EL (cell line): Measurements from ENCODE around the gene CRB2.

Experiments used
- DNase-seq: peaks from one replicate; pipeline ENCODE4 v3.0.0-alpha.2; 2016

The CRB2 gene

DNA sequence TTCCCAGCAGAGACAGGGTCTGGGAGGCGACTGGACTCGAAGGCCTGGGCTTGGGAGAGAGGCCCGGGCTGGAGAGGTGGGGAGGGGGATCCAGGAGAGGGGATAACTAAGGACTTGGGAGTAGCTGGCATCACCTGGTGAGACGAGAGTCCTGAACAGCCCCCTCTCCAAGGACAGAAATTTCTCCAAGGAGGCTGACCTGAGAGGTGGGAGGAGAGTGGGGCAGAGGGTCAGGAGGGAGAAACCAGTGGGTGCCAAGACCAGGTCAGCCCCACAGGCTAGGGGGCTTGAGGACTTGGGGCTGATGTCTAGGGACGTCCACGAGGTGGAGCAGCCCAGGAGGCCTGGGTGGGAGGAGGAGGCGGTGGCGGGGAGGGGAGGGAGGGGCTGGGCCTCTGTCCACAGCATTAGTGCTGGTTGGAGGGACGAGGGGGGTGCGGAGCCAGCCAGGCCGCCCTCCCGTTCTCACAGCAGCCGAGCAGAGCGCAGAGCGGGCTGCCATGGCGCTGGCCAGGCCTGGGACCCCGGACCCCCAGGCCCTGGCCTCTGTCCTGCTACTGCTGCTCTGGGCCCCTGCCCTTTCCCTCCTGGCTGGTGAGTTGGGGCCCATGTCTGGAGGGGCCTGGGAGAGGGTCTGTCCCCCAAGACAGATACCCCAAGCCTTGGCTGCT lies at the start of gene CRB2:
TSS of gene CRB2 (plus strand) at position 437 of the 671 bp plus-strand sequence. CDS start at position 501, 64 bp downstream.
- no peak for DNase-seq

DNA sequence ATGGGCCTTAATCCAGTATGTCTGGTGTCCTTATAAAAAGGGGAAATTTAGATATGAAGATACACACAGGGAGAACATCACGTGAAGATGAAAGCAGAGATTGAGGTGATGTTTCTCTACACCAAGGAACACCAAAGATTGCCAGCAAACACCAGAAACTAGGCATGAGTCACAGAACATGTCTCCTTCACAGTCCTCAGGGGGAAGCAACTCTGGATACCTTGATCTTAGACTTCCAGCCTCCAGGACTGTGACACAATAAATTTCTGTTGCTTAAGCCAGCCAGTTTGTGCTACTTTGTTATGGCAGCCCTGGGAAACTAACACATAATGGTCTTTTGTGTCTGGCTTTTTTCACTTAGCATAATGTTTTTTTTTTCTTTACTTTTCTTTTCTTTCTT lies 46.4 kb upstream of the CRB2 start:
- no peak for DNase-seq

DNA sequence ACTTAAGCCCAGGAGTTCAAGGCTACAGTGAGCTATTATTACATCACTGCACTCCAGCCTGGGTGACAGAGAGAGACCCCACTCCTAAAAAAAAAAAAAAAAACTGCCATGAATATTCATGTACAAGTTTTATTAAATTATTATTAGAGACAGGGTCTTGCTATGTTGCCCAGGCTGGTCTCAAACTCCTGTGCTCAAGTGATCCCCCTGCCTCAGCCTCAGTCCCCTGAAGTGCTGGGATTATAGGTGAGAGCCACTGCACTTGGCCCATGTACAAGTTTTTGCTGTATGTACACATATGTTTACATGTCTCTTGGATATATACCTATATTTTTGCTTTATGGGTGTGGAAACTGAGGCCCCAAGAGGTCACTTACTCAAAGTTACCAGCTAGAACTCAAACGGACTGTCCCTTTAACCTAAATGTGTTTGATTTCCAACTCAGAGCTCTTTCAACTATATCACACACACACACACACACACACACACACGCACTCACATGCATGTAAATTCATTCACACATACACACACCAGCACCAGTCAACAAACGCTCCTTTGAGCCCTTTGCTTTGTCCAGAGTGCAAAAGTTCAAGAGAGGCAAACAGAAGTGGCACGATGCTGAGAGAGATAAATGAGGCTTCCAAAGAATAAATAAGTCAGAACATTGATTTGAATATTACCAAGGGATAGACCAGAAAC lies 45.3 kb upstream of the CRB2 start:
- no peak for DNase-seq

DNA sequence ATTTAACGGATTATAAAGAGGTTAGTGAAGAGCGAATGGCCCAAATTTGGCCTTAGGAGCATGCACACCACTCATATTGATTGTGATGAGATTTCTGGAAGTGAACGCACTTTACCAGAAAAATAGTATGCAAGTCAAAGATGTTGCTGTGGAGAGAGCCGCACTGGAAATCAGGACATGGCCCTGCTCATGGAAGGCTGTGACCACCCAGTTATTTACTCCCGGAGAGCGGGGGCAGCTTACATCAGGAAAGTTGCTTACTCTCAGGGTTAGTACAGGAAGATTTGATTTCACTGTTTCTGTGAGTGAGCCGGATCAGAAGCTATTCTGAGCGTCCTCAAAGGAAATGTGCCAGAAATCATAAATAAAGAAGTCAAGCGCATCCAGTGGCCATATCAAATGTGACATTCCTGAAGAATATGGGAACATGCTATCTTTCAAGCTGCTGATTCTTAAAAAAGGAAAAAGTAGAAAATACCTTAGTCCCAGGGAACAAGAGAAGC lies 44.7 kb upstream of the CRB2 start:
- DNase-seq = no peak

DNA sequence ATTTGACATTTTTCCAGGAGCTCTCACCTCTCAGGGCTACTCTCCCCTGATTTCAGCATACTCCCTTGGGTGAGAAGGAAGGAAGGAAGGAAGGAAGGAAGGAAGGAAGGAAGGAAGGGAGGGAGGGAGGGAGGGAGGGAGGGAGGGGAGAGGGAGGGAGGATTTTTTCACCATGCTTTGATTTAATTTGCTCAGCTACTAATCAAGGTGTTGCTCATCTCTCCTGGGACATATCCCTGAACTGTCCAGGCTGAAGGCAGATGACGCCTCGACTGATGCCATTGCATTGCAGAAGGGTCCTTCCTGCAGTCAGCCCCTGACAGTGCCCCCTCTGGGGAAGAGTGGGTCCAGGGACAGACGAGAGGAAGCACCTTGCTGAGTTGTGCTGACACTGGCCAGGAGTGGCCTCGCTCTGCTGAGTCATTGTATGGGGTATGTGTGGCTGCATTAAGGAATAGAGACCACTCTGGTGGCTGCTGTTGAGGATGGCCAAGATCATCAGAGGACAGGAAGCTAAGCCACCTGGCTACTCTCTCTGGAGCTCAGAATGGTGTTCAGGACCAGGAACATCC lies 43.6 kb upstream of the CRB2 start:
- DNase-seq = no peak

DNA sequence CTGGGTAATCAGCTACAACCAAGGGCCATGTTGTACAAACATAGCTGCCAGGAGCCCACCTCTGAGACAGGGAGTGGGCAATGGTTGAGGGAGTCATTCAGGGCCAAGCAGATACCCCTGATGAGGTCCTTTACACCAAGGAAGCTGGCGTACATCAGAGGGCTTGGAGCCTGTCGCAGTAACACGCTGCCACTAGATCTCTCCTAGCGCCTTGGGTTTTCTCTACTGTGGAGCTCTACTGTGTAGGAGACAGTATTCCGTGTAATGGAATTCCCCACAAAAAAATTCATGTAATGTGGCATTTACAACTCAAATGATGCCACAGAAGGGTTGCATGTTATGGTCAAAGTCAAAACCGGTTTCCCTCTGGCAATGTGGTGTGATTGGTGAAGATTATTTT lies 41.4 kb upstream of the CRB2 start:
- DNase-seq = no peak

DNA sequence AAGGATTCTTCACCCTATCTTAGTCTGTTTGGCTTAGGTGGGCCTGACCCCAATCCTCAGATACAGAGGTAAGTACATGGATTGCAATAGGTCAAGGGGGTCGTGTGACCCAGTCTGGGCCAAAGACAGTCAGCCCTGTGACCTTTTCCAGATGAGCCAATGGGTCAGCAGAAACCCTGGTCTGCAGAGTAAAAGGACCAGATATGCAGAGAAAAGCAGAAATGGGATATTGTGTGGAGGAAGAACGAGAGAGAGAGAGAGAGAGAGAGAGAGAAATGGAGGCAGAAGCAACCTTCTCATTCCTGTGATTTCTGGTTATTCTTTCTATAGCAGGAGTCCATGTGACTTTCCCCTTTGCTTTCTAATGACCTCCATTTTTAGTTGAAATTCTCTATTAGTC lies 40.4 kb upstream of the CRB2 start:
- DNase-seq = no peak

DNA sequence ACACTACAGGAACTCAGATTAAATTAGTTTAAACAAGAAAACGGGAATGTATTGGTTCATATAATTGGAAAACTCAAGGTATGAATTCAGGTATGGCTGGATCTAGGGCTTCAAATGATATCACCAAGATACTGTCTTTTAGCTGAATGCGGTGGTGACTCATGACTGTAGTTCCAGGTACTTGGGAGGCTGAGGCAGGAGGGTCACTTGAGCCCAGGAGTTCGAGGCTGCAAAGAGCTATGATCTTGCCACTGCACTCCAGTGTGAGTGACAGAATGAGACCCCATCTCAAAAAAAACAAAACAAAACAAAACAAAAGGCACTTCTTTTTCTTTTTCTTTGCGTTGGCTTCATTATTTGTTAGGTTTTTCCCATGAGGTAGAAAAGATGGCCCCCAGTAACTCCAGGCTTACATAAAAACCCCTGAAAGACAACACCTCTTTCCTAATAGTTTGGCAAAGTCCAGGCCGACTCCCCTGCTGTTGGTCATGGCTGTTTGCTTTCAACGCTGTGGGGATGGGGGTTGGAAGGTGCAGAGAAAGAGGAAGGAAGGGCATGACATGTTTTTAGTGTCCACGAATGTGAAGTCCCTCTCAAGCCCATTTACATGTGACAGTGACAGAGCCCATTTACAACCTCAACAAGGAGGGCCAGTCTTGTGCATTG lies 39.8 kb upstream of the CRB2 start:
- no peak for DNase-seq

DNA sequence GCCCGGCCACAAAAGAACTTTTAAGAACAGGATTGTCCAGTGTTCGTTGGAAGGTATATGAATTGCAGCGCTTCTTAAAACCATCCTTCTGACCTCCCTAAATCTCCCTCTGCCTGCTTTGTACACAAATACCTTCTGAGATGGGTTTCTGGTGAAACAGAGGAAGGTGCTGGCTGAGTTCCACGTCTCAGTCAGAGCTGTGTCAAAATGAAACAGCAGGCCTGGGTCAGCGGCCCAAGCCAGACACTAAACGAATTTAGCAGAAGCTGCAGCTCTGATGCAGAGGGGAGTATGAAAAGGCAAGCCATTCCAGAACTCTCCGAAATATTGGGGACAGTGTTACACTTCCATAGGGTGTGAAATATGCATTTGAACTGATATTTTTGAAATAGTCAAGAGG lies 37.8 kb upstream of the CRB2 start:
- no peak for DNase-seq

DNA sequence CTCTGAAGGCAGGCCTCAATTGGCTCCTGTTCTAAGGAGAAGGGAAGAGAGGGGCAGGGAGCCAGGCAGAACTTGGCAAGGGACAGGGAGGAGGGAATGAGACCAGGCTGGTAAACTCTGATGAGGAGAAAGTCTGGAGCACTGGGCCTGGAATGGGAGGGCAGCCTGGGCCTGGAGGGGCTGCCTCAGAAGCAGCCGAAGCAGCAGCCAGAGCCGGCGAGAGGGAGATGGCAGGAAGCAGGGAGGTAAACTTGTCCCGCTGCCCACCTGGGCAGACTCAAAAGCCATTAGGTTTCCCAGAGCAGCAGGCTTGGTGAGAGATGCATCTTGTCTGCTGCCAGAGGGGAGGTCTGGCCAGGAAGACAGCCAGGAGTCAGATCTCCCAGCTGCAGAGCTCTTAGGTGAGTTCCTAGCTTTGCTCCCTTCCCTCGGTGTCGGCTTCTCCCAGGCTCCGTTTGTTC lies 37.0 kb upstream of the CRB2 start:
- DNase-seq = no peak

DNA sequence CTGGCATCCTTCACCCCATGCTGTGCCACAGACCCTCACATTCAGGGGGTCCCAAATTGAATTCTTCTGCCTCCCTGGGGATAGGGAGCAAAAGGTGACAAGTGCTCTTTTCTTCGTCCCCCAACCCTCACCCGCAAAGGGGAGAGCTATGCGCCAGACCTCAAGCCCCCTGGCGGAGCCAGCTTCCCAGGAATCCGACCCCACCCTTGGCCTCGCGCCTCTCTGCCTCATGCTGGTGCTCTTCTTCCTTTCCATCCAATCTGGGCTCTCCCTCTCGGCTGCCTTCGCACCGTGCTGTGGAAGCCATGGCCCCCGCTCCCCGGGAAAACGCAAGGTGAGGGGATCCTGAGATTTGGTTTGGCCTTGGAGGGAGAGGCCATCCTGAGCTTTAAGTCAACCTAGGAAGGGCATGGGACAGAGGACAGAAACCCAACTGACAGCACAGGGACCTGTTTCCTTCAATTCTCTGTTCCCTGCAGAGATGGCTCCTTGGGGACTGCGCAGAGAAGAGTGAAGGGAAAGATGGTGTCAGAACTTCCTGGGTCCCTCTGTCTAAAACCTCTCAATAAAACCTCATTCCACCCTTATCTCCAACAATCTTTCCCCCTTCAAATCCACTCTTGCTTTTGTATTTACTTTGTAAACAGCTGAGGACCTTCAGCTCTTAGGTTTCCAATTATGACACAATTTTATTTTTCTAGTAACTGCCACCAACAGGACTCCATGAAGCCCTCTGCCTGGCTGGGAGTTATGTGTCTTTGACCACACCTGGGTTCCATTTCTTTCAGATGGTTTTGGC lies 36.3 kb upstream of the CRB2 start:
- DNase-seq = no peak

DNA sequence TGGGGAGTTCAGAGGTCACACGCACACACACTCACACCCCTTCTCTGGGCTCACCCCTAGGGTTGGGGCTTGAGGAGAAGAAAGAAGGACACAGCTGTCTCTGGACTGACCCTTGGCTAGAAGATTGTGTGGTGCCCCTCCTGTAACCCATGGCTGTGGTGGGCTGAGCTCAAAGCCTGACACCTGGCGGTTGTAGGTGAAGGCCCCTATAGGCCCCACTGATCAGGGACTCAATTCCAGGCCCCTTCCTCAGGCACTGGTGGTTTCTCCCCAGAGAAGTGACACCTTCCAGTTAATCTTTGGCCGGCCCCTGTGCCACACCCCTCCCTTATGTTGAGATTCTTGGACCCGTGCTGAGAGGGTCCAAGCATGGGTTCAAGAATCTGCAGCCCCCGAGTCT lies 35.2 kb upstream of the CRB2 start:
- DNase-seq = no peak

DNA sequence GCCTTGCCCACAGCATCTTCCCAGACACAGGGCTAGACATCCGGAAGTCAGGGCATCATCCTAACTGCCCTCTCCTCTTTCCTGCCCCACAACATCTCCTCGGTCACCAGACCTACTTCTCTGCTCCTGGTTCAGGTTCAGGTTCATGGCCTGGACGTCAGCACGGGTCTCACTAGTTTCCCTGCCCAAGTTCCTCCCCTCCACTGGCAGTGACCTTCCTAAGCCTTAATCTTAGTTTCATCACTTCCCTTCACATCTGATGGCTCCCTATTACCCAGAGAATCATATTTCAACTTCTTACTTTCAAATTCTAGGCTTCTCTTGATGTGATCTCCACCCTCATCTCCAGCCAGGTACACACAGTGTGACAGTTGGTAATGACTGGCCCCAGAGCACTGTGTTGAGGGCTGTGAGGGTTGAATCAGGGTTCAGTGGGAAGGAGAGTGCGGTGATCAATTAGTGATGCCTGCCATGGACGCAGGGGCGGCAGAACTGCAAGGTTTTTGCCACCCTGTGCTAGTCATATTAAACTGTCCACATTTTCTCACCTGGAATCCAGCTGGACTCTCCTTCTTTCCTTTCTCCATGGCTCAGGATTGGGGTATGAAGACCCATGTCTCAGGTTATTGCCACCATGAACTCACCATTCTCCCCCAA lies 34.3 kb upstream of the CRB2 start:
- no peak for DNase-seq

DNA sequence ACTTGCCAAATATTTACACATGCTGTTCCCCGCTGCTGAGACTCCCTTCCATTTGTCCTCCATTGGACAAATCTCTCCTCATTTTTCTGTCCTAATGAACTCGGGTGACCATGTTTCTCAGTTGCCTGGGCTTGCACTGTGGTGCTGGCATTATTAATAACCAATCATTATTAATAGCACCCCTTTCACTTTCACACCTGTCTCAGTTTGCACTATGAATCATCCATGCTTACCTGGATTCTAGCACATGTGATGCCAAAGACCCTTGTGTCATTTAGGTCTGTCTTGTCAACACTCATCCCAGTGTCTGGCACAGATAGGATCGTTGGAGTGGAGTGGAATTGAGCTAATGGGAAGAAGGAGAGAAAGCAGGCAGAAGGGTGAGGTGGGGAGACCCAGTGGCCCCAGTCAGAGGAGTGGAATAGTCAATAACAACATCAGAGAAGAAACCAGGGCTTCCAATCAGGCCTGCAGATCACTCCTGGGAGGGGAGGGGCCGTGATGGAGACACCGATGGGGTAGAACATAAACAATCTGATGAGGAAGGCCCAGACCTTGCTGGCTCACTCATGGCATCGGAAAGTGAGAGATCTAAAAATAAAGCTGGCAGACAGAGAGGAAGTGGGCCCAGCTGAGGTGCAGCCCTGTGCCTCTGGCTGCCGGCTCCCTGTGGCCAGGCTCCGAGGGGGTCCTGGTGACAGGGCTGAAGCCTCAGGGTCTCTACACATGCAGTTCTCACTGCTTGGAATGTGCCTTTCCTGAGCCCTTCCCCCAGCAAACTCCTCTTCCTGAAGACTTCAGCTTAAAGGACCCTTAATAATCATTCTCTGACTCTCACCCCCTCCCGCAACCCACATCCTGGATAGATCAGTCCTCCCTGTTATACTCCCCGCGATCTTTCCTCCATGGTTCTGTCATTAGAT lies 33.5 kb upstream of the CRB2 start:
- no peak for DNase-seq

DNA sequence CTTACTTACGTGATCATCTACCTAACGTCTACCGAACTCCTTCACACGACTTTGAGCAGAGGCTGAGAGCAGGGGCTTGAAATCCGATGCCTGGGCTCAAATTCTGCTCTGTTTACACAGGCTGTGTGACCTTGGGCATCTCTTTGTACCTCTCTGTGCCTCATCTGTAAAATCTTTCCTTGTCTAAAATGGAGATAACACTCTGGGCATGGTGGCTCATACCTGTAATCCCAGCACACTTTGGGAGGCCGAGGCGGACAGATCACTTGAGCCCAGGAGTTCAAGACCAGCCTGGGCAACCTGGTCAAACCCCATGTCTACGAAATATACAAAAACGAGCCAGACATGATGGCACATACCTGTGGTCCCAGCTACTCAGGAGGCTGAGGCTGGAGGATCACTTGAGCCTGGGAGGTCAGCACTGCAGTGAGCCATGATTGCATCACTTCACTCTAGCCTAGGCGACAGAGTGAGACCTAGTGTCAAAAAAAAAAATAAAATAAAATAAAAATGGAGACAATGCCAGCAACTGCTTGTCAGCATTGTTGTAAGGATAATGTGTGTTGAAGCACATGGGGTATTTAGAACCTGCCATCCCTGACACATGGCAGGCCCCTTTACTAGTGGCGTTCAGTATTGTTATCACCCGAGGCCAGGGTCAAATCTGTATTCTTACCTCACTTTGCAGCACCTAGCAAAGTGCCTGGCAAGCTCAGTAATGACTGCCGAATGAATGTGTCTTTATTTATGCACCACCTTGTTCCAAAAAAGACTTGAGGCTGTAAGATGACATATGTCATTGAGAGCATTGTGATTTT lies 32.6 kb upstream of the CRB2 start:
- no peak for DNase-seq

DNA sequence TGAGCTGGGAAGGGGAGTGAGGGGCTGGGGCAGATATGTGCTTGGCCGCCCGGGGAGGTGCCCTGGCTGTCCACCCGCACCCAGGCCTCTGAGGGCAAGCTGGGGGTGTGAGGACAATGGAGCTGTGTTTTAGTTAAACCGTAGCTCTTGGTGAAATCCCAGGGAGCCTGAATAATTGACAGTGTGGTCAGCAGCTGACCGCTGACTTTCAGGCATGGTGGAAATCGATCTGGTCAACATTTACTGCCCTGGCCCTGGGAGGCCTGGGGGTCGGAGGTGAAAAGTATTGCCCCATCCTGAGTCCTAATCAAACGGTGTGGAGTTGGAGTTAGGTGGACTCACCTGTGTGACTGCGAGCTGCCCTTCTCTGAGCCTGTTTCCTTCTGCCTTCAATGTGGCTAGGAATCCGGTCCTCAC lies 31.2 kb upstream of the CRB2 start:
- DNase-seq = no peak

DNA sequence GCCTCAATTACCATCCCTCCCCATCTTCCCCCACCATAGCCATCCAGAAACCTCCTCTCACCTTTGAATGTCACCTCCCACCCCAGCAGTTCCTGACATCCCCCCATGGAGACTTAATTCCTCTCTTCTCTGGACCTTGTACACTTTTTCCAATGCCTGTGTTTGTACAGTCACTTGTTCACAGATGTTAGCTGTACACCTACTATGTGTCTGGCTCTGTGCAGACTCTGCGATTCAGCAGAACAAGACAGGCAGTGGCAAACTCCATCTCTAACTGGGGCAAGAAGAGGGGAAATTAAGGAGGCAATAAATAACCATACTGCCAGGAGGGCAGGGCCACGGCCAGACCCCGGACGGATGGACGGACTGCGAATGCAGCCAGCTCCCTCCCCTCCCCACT lies 29.8 kb upstream of the CRB2 start:
- no peak for DNase-seq

DNA sequence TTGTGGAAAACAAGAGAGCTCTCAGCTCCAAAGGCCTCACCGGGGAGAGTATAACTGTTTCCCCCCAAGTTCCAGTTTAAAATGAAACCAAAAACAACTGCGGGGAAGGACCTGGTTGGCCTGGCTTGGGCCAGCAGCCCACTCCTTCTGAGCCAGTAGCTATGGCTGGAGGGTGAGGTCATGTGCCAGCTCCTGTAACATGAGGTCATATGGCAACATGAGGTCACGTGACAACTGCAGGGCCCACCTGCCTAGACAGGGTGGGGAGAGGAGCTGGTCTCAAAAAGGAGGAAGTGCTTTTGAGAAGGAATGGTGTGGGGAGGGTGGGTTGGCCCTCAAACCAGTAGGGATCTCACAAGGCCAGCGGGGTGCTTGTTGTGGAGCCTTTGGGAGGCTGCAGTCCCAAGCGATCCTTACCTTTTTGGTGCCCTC lies 29.3 kb upstream of the CRB2 start:
- no peak for DNase-seq

DNA sequence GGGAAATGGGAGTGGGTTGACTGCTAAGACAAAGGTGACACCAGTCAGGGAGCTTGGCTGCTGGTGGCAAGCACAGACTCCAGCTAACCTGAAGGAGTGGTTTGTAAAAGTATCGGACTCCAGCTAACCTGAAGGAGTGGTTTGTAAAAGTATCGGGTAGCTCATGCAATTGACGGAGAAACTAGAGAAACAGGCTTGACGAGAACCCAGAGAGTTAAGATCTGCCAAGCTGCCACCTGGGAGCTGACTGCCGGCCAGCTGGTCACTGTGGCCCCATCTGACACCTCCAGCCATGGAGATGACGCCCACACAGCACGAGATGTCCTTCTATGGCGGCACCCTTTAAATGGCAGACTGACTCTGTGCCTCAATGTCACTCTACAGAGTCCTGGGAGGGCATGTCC lies 28.3 kb upstream of the CRB2 start:
- DNase-seq = no peak

DNA sequence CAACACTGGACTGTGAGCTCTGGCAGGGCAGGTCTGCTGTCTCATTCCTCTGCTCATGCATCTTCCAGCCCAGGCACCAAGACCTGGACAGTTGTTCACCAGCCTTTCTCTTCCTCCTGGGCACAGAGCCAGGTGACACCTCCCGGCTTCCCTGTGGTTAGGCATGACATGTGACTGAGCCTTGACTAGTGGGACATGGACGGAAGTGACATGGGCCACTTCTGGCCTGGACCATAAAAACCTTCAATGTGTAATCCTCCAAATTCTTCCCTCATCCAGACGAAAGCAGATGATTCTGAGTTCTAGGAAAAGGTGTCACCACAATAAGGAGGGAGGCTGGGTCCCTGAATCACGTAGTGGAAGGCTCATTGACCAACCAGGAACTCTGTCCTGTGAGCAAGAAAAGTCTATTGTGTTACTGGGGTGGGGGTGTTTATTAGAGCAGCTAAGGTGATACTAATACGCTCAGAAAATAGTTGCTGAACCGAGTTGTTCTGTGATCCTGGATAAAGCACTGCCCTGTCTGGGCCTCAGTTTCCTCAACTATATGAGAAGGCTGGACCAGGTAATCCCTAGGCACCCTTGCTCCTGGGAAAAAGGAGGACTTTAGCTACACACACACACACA lies 26.6 kb upstream of the CRB2 start:
- peak; percentile 36 for DNase-seq
